GM21576 (cell line): ENCODE measurements around the gene SPTBN2.
A peak's percentile ranks its signal among the peaks of the same experiment; 100 is the strongest.

Source experiments
- ATAC-seq: cut with Tn5 transposase; IDR thresholded peaks from one replicate; pipeline ENCODE4 v1.9.1; 2021; ENCODE audit warnings: mild to moderate bottlenecking, moderate library complexity; ENCODE audit not compliant: unreplicated experiment

Gene SPTBN2

DNA sequence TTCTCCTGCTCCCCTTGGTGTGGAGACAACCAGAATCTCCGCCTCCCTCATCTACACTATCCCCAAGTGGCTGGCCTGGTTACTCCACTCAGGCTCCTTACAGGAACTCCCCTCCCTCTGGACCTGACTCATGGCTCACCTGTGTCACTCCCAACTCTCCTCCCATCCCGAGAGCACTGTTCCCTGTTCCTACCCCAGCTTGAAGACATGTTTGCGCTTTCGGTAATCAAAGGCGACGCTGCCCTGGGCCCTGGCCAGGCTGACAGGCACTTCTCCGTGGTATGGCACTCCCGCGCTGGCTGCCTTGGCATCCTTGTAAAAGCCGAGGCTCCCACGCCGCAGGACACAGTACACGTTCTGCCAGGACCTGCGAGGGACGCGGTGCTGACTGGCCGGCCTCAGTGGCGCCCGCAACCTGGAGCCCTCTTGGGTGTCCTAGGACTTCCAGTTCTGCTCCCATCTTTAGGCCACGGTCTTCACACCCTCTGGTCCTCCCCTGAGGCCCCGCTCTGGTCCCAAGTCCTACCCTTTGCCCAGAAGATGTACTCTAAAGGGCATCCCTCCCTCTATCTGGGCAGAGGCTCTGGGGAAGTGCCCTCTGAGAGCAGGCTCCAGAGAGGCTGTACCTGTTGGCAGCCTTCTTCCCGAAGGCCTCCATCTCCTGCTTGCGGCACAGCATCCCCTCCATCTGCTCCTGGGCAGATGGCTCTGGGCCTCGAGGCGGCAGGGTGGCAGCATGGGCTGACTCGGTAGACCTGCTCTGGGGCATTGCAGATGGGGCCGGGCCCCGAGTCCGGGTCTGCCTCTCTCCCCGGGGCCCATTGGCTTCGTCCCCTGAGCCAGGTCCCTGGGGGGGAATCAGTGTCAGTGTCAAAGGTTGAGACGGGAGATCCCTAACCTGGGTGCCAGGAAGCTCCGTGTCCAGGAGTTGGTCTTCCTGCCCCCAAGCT lies 41.9 kb downstream of the SPTBN2 start:
- ATAC-seq = no peak

DNA sequence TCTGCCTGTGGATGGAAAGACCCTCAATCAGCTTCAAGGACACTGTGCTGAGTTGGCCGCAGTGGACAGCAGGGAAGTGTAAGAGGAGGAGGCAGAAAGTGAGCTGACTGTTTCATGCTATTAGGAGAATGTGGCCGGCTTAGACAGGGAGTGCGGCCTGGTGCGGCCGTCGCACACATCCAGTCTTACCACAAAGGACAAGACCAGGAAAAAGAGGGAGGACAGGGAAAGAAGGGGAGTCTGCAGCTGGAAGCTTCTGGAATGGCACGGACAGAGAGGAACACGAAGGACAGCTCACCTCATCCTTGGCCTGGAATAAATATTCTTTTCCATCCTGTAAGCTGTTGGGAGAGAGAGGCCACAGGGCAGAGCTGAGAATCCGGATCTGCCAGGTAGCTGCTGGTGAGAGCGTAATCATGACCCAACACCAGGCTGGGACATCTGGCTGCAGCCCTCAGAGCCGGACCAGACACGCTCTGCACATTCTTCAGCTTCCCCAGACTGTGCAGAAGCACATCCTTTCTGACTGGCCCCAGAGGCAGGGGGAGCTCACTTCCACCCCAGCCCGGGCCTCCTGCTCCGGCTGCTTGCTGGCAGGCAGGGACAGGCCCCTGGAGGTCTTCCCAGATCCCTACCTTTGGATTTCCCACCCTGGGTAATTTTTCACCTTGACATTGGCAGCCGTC lies 42.8 kb downstream of the SPTBN2 start:
- ATAC-seq = no peak

GRCh38 chr11:66685276-66686099 lies 43.5 kb downstream of the SPTBN2 start:
- no peak for ATAC-seq

DNA sequence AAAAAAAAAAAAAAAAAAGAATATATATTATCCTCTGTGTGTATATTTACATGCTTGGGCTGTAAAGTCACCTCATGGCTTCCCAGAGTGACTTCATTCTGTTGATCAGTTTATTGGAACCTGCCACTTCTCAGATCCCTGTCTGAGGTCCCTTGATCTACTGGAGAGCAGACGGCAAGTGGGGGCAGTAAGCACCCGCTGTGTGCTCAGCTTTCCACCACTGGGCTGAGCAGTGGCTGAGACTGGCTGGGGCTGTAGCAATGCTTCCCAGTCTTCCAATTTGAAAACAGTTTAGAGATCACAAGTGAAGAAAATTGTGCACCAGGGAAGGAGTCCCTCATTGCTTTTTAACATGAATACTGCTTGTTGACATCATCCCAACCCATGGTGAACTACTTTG lies 44.4 kb downstream of the SPTBN2 start:
- ATAC-seq = no peak

- ATAC-seq = no peak
Observed at GRCh38 chr11:66683877-66684276, 45.1 kb downstream of the SPTBN2 start.

- no peak for ATAC-seq
Observed at GRCh38 chr11:66680966-66681645, 47.9 kb downstream of the SPTBN2 start.

- peak; percentile 80 for ATAC-seq
Observed at GRCh38 chr11:66677599-66678375, 51.2 kb downstream of the SPTBN2 start, which contains the start of gene RBM4B. TSS of gene RBM4B (minus strand) at chr11:66677887. CDS start at chr11:66677079, 808 bp downstream.

DNA sequence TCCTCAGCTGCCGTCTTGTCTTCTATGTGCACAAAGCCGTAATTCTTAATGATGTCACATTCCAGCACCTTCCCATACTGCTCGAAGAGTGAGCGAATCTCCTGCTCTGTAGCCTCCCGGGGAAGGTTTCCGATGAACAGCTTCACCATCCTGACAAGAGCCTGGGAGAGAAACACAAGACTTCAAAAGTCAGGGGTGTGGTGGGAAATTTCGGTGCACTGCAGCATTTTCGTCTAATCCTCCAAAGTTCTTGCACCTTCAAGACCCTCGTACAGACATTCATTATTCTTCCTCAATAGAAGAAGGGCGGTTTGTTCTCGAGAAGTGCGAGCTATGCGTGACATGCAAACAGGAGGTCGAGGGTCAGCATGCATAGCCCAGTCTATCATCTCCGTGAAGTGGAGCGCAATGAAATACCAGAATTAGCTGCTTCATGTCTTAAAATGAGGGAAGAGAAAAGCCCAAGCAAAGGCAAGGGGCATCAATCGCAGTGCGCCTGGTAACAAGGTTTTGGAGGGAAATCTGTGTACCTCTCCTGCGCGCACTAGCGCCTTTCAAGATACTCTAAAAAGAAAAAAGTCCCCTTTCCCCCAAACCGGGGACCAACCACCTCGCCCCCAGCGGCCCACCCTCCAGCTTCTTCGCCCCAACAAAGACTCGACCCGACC lies 52.0 kb downstream of the SPTBN2 start:
- no peak for ATAC-seq

- no peak for ATAC-seq
Observed at GRCh38 chr11:66676282-66676919, 52.6 kb downstream of the SPTBN2 start.

- ATAC-seq = no peak
Observed at GRCh38 chr11:66674964-66675602, 53.9 kb downstream of the SPTBN2 start.

DNA sequence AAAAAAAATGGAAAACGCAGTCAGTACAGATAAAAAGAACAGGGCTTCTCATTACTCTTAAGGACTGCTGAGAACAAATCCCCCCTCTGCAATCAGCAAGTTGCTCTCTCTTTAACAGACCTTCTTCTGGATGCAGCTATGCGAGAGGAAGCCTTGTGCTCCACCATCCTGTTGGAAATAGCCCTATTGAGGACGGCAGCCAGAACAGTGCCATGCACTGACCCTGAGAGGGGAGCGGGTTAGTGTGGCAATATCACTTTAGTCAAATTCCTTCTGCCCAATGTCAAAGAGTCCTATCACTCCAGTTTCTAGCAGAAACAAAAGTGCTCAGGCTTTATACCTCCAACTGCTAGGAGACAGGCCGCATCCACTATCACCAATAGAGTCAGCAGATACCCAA lies 58.2 kb downstream of the SPTBN2 start:
- ATAC-seq = no peak

DNA sequence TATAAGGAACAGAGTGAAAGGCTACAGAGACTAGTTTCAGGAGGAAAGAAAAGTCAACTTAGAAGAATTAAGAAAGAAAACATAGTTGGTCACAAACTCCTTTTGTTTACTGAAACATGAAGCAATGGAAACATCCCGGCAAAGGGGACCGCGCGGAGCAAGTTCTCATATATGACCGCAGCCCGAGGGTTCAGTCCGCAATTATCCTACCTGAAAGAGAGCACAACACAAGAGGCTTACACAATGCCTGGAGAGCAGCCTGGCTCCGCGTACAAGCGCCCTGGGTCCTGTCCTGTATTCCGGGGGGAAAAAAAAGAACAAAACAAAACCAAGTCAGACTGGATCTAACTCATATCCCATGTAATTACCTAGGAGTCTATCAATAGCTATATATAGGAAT lies 63.6 kb downstream of the SPTBN2 start:
- no peak for ATAC-seq

GRCh38 chr11:66663741-66664296 lies 65.2 kb downstream of the SPTBN2 start:
- no peak for ATAC-seq

GRCh38 chr11:66659763-66660162 lies 69.3 kb downstream of the SPTBN2 start:
- ATAC-seq = no peak

GRCh38 chr11:66653123-66653522 lies 75.9 kb downstream of the SPTBN2 start:
- ATAC-seq = no peak

- ATAC-seq = no peak
Observed at GRCh38 chr11:66652651-66653050, 76.4 kb downstream of the SPTBN2 start.

- ATAC-seq = no peak
Observed at GRCh38 chr11:66651016-66651415, 78.0 kb downstream of the SPTBN2 start.

GRCh38 chr11:66649903-66650302 lies 79.1 kb downstream of the SPTBN2 start:
- no peak for ATAC-seq
